GM21447 (cell line): ENCODE measurements around the gene OCIAD1.
"Not testable (repeated sequence)": the region's sequence is repeated elsewhere in the genome, so short reads cannot be mapped to it uniquely, and the experiment has no call there.

Experiments used
- ATAC-seq: cut with Tn5 transposase; IDR thresholded peaks from one replicate; pipeline ENCODE4 v1.9.1; 2021; ENCODE audit not compliant: unreplicated experiment

The OCIAD1 gene, protein sequence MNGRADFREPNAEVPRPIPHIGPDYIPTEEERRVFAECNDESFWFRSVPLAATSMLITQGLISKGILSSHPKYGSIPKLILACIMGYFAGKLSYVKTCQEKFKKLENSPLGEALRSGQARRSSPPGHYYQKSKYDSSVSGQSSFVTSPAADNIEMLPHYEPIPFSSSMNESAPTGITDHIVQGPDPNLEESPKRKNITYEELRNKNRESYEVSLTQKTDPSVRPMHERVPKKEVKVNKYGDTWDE

DNA sequence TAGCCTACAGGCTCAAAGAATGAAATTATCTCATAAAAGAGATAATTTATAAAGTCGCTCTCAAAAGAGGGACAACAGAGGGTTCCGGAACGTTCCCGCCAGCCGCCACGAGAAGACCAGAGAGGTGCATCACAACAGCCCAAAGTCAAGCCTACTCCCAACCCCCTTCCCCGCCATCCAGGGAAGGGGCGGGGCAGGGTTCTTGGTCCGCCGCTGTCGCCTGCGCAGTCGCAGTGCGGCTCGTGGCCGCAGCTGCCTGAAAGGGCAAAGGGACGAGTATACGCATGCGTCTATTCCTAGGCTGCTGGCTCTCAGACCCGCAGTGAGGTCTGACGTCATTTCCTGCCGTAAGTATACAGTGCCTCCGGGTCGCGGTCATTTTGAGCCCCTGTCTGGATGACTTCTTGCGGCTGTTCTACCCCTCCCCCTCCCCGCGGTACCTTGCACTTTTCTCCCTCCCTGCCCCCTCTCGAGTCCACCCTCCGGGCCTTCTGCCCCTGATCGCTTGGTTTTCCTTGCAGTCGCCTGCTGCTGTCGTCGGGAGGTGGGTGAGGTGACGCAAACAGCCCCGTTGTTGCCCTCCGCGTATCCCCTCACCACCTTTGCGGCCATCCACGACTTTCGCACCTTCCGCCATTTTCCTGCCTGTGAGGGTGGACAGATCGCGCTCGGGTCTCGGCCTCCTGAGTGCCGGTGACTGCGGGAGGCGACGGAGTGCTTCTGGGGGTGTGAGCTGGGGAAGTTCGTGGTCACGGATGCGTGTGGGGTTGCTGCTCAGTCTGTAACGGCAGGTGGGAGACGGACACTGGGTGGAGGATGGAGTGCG, at the start of gene OCIAD1:
OCIAD1 (plus strand) TSS at position 383 of the 826 bp plus-strand sequence. CDS start 1,537 bp downstream, outside the sequence.
- ATAC-seq: peak; percentile 99

DNA sequence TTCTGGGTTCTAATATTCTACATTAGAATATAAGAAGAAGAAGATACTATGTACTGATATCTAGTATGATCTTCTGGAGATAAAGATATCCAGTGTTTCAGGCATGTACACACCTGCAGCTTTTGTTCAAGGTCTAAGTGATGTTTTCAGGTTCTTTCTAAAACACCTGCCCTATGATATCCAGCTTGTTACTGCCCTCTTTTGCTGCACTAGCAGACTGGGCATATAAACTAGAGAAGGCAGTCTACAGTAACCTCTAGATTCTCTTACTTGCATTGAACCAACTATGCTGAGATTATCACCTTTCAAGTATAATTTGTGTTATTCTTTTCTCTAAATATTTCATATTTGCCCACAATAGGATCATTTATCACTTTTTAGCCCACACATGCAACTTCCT, 48.9 kb upstream of the OCIAD1 start:
- ATAC-seq: no peak

DNA sequence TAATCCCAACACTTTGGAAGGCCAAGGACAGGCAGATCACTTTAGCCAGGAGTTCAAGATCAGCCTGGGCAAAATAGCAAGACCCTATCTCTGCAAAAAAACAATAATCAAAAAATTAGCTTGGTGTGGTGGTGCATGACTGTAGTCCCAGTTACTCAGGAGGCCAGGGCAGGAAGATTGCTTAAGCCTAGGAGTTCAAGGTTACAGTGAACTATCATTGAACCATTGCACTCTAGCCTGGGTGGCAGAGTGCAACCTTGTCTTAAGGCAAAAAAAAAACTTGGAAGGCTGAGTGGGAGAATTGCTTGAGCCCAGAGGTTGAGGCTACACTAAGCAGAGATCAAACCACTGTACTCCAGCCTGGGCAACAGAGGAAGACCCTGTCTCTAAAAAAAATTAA, 45.6 kb upstream of the OCIAD1 start:
- no peak for ATAC-seq

DNA sequence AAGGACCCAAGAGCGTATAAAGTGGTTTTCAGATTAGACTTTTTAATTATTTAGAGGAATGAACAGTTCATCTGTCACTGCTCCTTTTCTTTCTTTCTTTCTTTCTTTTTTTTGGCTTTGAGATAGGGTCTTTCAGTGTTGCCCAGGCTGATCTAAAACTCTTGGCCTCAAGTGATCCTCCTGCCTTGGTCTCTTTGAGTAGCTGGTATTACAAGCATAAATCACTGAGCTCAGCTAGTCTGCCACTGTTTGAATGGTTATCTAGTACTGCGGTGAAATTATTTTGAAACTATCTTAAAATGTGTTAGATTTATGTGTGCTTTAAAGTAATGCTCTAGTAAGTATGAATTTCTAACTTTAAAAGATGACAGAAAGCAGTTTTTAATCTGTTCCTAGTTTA, 44.3 kb upstream of the OCIAD1 start:
- no peak for ATAC-seq

DNA sequence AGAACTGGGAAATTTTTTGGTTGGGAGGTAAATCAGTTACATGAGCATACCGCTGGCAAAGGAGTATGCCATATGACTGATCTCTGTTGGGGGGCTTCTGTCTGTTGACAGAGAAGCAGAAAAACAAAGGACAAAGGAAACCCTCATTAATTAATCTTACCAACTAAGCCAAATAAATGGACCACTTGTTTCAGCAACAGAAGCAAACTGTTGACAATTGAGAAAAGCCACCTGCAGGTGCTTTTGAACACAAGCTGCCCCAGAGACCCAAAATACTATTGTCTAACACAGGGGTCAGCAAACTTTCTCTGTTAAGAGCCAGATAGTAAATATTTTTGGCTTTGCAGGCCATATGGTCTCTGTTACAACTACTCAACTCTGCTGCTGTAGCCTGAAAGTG, 43.8 kb upstream of the OCIAD1 start:
- no peak for ATAC-seq

DNA sequence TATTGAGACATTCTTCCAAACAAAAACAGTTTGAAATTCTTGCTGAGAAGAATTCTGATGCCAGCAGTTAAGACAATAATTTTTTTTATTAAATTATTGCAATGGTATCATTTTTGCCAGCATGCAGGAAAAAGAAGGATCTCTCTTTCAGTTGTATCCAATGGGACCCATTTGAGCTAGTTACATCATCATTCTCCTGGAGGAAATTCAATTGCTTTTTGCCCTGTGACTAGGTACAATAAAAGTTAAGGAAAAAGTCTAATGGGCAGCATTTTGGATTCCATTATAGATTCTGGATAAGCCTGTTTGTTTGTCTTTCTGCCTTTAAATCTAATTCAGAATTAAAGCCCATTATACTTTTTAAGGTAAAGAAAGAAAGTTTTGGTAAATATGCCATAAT, 40.3 kb upstream of the OCIAD1 start:
- ATAC-seq: no peak

DNA sequence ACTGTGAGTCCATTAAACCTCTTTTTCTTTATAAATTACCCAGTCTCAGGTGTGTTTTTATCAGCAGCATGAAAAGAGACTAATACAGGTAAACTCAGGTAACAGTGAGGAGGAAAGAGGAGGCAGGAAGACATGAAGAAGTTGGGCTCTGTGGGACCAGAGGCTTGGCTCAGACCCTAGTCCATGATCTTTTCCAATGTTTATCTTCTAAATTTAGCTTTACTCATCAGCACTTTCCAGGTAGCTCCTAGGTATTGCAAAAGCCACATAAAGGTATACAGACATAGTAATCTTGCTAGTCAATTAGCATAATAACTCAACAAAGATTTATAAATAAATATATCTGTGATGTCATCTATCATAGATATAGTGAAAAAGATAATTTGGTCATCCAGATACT, 39.6 kb upstream of the OCIAD1 start:
- no peak for ATAC-seq

DNA sequence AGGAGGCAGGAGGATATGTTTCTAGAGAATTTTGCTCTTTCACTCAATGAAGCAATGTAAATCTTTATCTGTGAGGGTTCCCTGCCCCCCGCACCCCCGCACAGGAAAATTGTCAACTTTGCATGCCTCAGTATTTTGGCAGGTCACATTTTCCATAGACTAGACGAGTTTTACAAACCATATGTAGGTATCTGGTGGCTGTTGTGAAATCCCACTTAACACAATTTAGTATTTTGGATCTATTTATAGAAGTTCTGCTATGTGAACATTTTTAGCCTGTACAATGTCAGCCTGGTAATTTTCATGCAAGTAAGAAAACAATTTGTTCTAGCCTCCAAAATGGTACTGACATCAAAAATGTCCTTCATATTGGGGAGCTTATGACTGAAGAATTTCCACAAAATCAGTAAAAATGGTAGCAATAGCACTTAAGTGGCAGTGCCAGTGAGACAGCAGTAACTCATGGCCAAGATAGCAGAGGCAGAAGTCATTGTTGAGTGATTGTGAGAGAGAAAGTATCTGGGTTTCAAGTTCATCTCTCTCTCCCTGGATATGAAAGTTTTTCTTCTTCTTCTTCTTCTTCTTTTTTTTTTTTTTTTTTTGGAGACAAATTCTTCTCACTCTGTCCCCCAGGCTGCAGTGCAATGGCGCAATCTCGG, 38.4 kb upstream of the OCIAD1 start:
- no peak for ATAC-seq

DNA sequence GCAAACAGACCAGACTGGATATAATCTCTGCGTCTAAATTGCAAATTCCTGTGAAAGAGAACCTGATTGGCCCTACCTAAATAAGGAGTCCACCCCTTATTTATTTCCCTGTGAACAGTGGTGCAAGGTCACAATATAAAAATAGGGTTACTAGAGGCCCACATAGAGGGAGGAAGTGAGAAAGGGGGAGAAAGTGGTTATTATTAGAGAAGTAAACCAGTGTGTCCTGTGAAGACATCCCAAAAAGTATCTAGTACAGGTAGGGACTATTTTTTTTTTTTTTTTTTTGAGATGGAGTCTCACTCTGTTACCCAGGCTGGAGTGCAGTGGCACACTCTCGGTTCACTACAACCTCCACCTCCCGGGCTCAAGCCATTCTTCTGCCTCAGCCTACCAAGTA, 35.8 kb upstream of the OCIAD1 start:
- ATAC-seq: no peak

DNA sequence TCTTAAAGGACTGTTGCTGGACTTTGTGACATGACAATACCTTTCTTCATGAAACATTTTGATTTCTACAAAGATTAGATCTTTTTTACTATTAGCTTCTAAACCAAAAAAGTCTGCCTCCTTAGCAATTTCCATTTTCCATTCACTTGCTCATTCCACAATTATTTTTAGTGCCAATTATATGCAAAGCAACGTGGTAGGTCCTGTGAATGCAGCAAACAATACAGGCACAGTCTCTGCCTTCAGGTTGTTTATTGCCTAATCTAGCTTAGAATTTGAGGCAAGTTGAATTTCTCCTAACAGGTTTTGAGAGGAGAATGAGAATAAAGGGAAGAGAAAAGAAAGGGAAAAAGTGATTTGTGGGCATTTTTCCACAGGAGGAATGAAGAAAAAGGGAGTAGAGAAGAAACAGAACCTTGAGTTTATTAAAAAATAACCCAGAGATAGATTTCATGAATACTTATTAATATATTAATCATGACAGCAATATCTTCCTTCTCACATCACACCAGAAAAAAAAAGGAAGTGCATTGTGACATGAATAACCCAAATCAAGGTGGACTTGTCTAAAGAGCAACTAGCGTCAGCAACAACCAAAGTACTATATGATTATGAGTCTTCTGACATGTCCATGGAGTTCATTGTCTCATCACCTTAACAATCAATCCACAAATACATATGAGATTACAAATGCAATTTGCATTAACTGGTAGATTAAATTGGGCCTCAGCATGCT, 34.5 kb upstream of the OCIAD1 start:
- no peak for ATAC-seq

DNA sequence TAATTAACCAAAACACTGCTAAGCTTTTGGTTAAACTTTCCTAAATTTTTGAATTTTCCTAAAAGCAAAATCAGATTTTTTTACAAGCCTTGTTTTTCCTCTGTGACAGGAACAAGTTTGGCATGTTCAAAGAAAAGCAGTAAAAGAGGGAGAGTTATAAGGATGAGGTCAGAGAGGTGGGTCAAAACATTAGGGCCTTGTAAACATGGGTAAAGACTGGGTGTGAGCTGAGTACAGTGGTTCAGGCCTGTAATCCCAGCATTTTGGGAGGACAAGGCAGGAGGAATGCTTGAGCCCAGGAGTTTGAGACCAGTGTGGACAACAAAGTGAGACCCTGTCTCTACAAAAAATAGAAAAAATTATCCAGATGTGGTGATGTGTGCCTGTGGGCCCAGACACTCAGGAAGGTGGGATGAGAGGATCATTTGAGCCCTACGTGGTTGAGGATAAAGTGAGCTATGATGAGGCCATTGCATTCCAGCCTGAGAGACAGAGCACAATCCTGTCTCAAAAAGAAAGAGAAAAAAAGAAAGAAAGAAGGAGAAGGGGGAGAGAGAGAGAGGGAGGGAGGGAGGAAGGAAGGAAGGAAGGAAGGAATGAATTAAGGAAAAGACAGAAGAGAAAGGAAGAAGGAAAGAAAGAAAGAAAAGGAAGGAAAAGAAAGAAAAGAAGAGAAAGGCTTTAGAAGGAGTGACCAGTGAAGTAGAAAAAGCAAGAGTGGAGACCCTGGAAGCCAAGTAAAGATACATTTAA, 33.8 kb upstream of the OCIAD1 start:
- no peak for ATAC-seq

DNA sequence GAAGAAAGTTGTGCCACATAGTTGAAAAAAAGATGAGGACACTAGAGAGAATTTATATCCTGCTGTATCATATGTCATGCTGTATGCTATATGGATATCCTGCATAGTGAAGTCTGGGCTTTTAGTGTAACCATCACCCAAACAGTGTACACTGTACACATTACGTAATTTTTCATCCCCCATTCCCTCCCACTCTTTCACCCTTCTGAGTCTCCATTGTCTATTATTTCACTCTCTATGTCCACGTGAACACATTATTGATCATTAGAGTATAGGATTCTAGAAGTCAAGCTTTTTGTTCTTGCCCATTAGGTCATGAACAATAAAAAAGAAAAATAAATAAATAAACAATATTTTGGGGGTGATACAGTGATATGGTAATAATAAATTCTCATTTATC, 32.8 kb upstream of the OCIAD1 start:
- no peak for ATAC-seq

DNA sequence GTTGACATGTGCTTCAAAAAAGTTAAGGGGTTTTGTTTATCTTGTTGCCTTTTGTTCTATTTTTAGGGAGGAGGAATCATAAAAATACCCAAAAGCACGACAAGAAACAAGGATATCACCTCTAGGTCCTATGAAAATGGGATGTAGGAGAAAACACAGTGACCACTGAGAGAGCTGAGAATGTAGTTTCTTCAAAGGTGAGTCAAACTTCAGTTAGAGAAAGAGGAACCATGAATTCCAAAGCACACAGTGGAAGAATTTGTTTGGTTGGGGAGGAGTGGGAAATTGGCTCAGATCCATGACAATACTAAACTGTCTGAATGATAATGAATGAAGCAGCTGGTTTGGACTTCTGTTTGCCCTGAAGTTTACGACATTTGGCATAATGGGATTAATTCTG, 31.7 kb upstream of the OCIAD1 start:
- ATAC-seq: no peak

DNA sequence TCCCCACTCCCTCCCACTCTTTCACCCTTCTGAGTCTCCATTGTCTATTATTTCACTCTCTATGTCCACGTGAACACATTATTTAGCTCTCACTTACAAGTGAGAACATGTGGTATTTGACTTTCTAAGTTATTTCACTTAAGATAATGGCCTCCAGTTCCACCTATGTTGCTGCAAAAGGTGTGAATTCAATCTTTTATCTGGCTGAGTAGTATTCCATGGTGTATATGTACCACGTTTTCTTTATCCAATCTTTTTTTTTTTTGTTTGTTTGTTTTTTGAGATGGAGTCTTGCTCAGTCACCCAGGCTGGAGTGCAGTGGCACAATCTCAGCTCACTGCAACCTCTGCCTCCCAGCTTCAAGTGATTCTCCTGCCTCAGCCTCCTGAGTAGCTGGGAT, 30.7 kb upstream of the OCIAD1 start:
- not testable (repeated sequence) for ATAC-seq

DNA sequence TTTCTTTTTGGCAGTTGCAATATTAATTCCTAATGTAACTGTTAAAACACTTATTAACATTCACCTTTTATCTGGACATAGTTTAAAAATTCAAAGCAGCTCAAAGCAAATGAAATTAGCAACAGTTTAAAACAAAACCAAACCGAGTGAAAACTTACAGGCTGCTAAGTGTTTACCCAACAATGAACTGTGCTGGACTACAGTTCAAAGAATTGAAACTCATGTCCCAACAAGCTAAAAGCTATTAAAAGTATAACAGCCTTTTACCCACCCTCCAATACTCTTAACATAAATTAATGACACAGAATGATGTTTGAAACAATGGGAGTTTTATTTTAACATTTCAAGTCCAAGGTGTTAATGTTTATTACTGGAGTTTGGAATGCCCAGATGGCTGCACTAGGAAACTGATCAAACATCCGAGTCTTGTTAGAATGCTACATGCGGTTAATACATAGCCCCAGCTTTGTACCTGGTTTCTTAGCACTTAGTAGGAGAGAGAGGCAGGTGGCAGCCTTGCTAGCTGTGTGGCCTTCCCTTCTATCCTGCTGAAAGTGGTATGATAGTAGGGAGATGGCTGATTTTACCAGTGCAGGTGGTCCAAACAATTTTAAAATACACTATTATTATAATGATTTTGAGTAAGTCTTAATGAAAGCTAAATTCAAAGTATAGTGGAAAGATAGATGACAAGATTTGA, 29.7 kb upstream of the OCIAD1 start:
- no peak for ATAC-seq

DNA sequence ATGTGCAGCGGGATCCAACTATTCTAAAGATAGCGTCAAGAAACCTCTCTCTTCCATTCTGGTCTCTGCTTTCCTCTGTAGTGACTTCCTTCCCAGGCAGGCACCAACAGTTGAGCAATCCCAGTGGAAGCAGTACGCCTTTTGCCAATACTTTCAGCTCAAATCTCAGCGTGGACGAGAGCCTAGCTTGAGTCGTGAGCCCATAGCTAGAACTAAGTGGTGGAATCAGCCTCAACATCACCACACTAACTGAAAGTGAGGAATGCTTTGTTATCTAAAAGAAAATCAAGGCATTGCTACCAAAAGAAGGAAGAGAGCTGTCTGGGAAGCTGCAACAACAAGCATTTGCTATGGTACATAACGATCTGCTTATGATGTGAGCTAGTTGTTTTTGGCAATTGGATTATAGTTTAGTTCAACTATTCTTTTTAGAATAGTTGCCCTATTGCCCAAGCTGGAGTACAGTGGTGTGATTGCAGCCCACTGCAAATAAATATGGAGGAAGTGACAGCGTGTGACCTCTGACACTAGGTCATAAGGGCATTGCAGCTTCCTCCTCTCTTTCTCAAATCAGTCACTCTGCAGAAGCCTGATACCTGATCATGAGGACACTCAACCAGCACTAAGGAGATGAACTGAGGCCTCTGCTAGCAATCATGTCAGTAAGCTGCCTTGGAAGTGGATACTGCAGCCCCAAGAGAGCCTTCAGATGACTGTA, 26.1 kb upstream of the OCIAD1 start:
- ATAC-seq: no peak

DNA sequence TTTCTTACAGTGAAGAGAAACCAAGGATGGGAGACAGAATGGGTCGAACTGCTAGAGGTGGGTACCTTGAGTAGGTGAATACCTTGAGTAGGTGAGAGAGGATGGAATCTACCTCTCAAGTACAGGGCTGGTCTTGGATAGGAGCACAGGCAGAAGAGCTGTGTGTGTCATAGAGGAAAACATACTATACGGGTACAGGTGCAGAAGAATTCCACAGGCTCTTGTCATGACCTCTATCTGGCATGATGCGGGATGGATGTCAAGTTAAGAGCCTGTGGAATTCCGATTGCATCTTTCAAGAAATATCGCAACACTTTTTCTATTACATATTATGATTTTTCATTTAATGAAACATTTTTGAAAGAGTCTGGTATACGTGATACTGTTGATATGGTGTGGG, 18.0 kb upstream of the OCIAD1 start:
- ATAC-seq: no peak

DNA sequence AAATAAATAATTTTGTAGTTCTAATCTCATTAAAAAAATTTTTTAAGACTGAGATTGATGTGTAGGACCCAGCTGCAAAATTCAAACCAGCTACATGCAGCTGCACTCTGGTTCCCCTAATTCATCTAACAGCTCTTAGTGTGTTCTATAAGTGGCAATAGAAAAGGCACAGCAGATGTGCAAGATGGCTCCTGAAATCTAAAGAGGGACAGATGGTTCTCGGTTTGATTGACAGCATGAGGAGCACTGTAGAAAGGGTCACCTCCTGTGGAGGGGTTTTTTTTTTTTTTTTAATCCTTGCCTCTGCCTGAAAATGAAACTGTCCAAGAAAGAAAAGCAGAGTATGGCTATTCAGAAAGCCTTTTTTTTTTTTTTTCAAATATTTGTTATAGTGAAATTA, 16.9 kb upstream of the OCIAD1 start:
- peak; percentile 68 for ATAC-seq

DNA sequence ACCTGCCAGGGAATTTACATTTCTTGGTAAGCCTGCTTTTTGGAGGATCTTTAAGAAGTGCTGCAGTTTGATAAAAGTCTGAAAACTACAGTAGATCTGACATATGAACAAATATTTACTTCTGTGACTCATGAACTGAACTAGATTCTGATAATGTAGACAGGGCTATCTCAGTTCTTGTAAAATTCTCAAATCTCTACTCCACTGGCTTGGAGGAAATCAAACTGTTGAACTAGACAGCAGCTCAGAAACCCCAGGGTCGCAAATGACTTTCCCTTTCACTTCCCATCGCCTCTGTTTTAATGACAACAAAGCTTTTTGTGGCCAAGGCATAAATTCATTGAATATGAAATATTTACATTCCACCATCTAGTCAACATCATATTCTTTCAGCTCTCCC, 15.4 kb upstream of the OCIAD1 start:
- ATAC-seq: no peak
